Mesothelial cell of epicardium (in vitro differentiated cells): ENCODE results near the gene PRKACB. TPM values are rescaled to one million over a fixed set of nuclear protein-coding genes. Genes with fewer than 3 reads are reported as not detected.

Experiments
- DNase-seq, 2 experiments: peaks; one replicate each; pipeline ENCODE4 v3.0.0; 2021; ENCODE audit warnings: low spot score in 2 of 2; ENCODE audit not compliant: unreplicated experiment in 2 of 2
- H3K27ac Mint-ChIP-seq: 2 replicates; pipeline ENCODE4 v1.8.0; 2021; ENCODE audit warnings: mixed read lengths
- H3K27me3 Mint-ChIP-seq: 2 replicates; pipeline ENCODE4 v1.8.0; 2021; ENCODE audit warnings: low read depth, mixed read lengths
- H3K36me3 Mint-ChIP-seq: 2 replicates; pipeline ENCODE4 v1.8.0; 2021; ENCODE audit warnings: mixed read lengths
- H3K4me1 Mint-ChIP-seq: 2 replicates; pipeline ENCODE4 v1.8.0; 2021; ENCODE audit warnings: mixed read lengths
- H3K4me3 Mint-ChIP-seq: 2 replicates; pipeline ENCODE4 v1.8.0; 2021; ENCODE audit warnings: mild to moderate bottlenecking, moderate library complexity, mixed read lengths
- H3K9me3 Mint-ChIP-seq: 2 replicates; pipeline ENCODE4 v1.8.0; 2021; ENCODE audit warnings: mixed read lengths
- CTCF ChIP-seq: fragments of 200-600 bp; sonication (generic); IDR thresholded peaks from one replicate; pipeline ENCODE4 v1.5.0; 2021; ENCODE audit warnings: antibody characterized with exemption; ENCODE audit not compliant: unreplicated experiment
- total RNA-seq: library from RNA; stranded (reverse); gene quantifications from 3 replicates; pipeline ENCODE4 v1.2.1, GENCODE V29; 2021

PRKACB gene
- total RNA-seq, 1 donor from 2014 or later = 38.5 TPM

GRCh38 chr1:84165601-84166000 is 21.5 kb downstream of the PRKACB start:
- Mint-ChIP-seq H3K27ac (no peak overlapping the region), H3K36me3 (peaks cover 9% of the 10 kb centered on the region), H3K4me3 (no peak overlapping the region), H3K27me3 (no peaks in the 10 kb centered on the region), H3K4me1 (peaks cover 13% of the 10 kb centered on the region), H3K9me3 (peaks cover 12% of the 10 kb centered on the region)
- no peak for DNase-seq
- TF ChIP-seq CTCF = no peak

- Mint-ChIP-seq H3K4me3 (no peak overlapping the region), H3K9me3 (peaks cover 6% of the 10 kb centered on the region), H3K27me3 (no peaks in the 10 kb centered on the region), H3K36me3 (peaks cover 6% of the 10 kb centered on the region), H3K27ac (no peak overlapping the region), H3K4me1 (peaks cover 13% of the 10 kb centered on the region)
- DNase-seq = no peak
- TF ChIP-seq CTCF = no peak
Measured at GRCh38 chr1:84166797-84167196, 22.7 kb downstream of the PRKACB start.

- TF ChIP-seq CTCF = no peak
- DNase-seq = no peak
- Mint-ChIP-seq H3K27ac (no peak overlapping the region), H3K4me1 (peaks cover 13% of the 10 kb centered on the region), H3K36me3 (no peaks in the 10 kb centered on the region), H3K9me3 (no peaks in the 10 kb centered on the region), H3K4me3 (no peak overlapping the region), H3K27me3 (no peaks in the 10 kb centered on the region)
Measured at GRCh38 chr1:84168783-84169182, 24.7 kb downstream of the PRKACB start.

- DNase-seq = no peak
- no peak overlapping the region for H3K4me3 Mint-ChIP-seq
- H3K9me3 Mint-ChIP-seq = no peaks in the 10 kb centered on the region
- H3K36me3 Mint-ChIP-seq = no peaks in the 10 kb centered on the region
- no peak for TF ChIP-seq CTCF
- H3K27ac Mint-ChIP-seq = no peak overlapping the region
- no peaks in the 10 kb centered on the region for H3K27me3 Mint-ChIP-seq
- H3K4me1 Mint-ChIP-seq = peaks cover 16% of the 10 kb centered on the region
Measured at GRCh38 chr1:84170171-84170570, 26.1 kb downstream of the PRKACB start.

- H3K36me3 Mint-ChIP-seq = no peaks in the 10 kb centered on the region
- no peaks in the 10 kb centered on the region for H3K27me3 Mint-ChIP-seq
- H3K27ac Mint-ChIP-seq = no peak overlapping the region
Measured at GRCh38 chr1:84171481-84171880, 27.4 kb downstream of the PRKACB start.

More at GRCh38 chr1:84171481-84171880, 27.4 kb downstream of the PRKACB start:
- Mint-ChIP-seq H3K4me3 (no peak overlapping the region), H3K4me1 (peaks cover 16% of the 10 kb centered on the region), H3K9me3 (no peaks in the 10 kb centered on the region)
- TF ChIP-seq CTCF = no peak
- no peak for DNase-seq
